HepG2 (cell line): ENCODE results near the gene SCN8A. TPM values are rescaled to one million over a fixed set of nuclear protein-coding genes. Genes with fewer than 3 reads are reported as not detected.
A peak's percentile ranks its signal among the peaks of the same experiment; 100 is the strongest.

Source experiments
- CBX1 ChIP-seq: IDR thresholded peaks from one replicate; pipeline ENCODE4 v1.6.1; 2016; ENCODE audit warnings: antibody characterized with exemption, low read depth
- EHMT2 ChIP-seq: fragments of 200-600 bp; sonication (generic); IDR thresholded peaks from 2 replicates; pipeline ENCODE4 v1.7.0; 2017; ENCODE audit warnings: antibody characterized with exemption, low read depth, low read length, borderline replicate concordance
- FOSL1 ChIP-seq: sonication (generic); formaldehyde crosslinking; IDR thresholded peaks from 2 replicates; pipeline ENCODE4 v1.9.0; 2021; ENCODE audit warnings: missing genetic modification reagents, borderline replicate concordance
- GABPA ChIP-seq, 2 experiments: IDR thresholded peaks; 2 replicates each; pipeline ENCODE4 v1.6.1; 2011 to 2016; ENCODE audit warnings: low read depth in 2 of 2, low read length in 1 of 2, missing biosample characterization in 1 of 2, missing genetic modification characterization in 1 of 2
- IRF9 ChIP-seq: sonication (generic); formaldehyde crosslinking; IDR thresholded peaks from 2 replicates; pipeline ENCODE4 v1.8.0; 2022; ENCODE audit warnings: missing genetic modification reagents, mild to moderate bottlenecking, borderline replicate concordance
- POLR2G ChIP-seq: fragments of 200-400 bp; formaldehyde crosslinking; IDR thresholded peaks from 2 replicates; pipeline ENCODE4 v1.6.1; 2018; ENCODE audit warnings: mild to moderate bottlenecking, low read depth, low read length, moderate library complexity
- RFX5 ChIP-seq: IDR thresholded peaks from 2 replicates; pipeline ENCODE4 v1.6.1; 2011; ENCODE audit warnings: low read depth, low read length, improper control_type of control experiment
- YY1 ChIP-seq: IDR thresholded peaks from 2 replicates; pipeline ENCODE4 v1.6.1; 2011; ENCODE audit warnings: low read length, low read depth, moderate library complexity, mild to moderate bottlenecking; ENCODE audit not compliant: insufficient read depth, insufficient replicate concordance
- ZC3H13 ChIP-seq: sonication (generic); formaldehyde crosslinking; IDR thresholded peaks from 2 replicates; pipeline ENCODE4 v1.8.1; 2023; ENCODE audit warnings: mild to moderate bottlenecking, missing genetic modification reagents, moderate library complexity
- ZNF143 ChIP-seq: sonication (generic); formaldehyde crosslinking; IDR thresholded peaks from 2 replicates; pipeline ENCODE4 v1.4.0; 2020; ENCODE audit warnings: missing genetic modification reagents
- ZNF777 ChIP-seq: sonication (generic); formaldehyde crosslinking; IDR thresholded peaks from 2 replicates; pipeline ENCODE4 v1.4.0; 2020; ENCODE audit warnings: missing genetic modification reagents
- ZSCAN20 ChIP-seq: sonication (generic); formaldehyde crosslinking; IDR thresholded peaks from 2 replicates; pipeline ENCODE4 v1.4.0; 2020; ENCODE audit warnings: missing genetic modification reagents, mild to moderate bottlenecking, borderline replicate concordance
- ZZZ3 ChIP-seq: sonication (generic); formaldehyde crosslinking; IDR thresholded peaks from 2 replicates; pipeline ENCODE4 v1.4.0; 2020; ENCODE audit warnings: missing genetic modification reagents, mild to moderate bottlenecking, borderline replicate concordance
- polyA plus RNA-seq, 8 experiments: library from polyadenylated mRNA; depleted of rRNA in 3 of 8; stranded (reverse) in 7 of 8; unstranded in 1 of 8; fragments of >200 nt; fragmentation: Illumina TruSeq in 4 of 8; extraction: Trizol in 4 of 8; gene quantifications; 2 replicates each; pipeline versions ENCODE4 v1.2.1 to v1.2.3, GENCODE V29; 2011 to 2016; ENCODE audit warnings: low read depth in 4 of 8, missing spikeins in 1 of 8, mixed read lengths in 1 of 8; ENCODE audit not compliant: insufficient read depth in 1 of 8
- total RNA-seq, 5 experiments: library from RNA; depleted of rRNA; stranded (reverse); fragments of >200 nt; fragmentation: Illumina TruSeq; extraction: Trizol; gene quantifications; 2 replicates each; pipeline ENCODE4 v1.2.3, GENCODE V29; 2016; ENCODE audit warnings: low read depth in 1 of 5
- TF ChIP-seq, protein P1 (sequence below), 2 experiments: IDR thresholded peaks; 2 replicates each; pipeline ENCODE4 v1.6.1; 2011 to 2012; ENCODE audit warnings: low read length in 2 of 2, borderline replicate concordance in 1 of 2, low read depth in 1 of 2, mild to moderate bottlenecking in 1 of 2, moderate library complexity in 1 of 2
- TF ChIP-seq, protein P2 (sequence below): sonication (generic); formaldehyde crosslinking; IDR thresholded peaks from 2 replicates; pipeline ENCODE4 v1.4.0; 2020; ENCODE audit warnings: missing genetic modification reagents
- TF ChIP-seq, protein P3 (sequence below): sonication (generic); formaldehyde crosslinking; IDR thresholded peaks from 2 replicates; pipeline ENCODE4 v1.8.1; 2023; ENCODE audit warnings: mild to moderate bottlenecking, moderate library complexity, missing genetic modification reagents
- TF ChIP-seq, protein P4 (sequence below): sonication (generic); formaldehyde crosslinking; IDR thresholded peaks from 2 replicates; pipeline ENCODE4 v1.8.1; 2023; ENCODE audit warnings: missing genetic modification reagents, mild to moderate bottlenecking, borderline replicate concordance

SCN8A gene
- total and polyA plus RNA-seq, 2 of the 13 experiments (the other 11 are each of a cell fraction or from before 2014, with no cell fraction given) = 0.57 to 1.4 TPM

DNA sequence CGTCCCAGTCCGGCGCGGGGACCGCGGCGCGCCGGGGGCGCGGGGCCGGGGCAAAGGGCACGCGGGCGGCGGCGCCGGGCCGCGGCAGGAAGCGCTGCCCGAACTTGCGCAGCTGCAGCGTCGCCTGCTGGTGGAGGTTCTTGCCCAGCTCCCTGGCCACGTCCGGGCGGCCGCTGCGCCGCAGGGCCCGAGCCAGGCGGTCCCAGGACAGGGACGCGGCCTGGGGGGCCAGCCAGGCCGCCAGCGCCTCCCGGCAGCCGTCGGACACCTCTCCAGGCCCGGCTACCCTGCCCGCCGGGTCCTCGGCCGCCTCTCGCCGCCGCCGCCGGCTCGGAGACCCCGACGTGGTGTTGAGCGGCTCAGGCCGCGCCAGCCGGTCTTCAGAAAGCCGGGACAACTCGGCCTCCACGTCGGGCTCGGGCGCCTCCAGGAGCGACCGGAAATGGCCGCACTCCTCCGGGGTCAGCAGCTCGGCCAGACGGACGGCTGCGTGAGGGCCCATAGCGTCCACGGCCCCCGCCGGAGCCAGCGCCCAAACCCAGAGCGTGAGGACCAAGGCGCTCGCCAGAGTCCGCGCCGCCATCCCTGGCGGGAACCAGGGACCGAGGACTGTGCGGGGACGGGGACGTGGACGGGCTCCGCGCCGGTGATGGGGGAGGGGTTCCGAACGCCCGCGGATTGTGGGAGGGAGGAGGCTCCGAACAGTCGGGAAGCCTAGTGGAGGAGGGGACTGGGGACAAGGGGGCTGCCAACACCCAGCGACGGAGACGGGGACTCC is 223.5 kb downstream of the SCN8A start (continued):
- TF ChIP-seq, protein P1, sequence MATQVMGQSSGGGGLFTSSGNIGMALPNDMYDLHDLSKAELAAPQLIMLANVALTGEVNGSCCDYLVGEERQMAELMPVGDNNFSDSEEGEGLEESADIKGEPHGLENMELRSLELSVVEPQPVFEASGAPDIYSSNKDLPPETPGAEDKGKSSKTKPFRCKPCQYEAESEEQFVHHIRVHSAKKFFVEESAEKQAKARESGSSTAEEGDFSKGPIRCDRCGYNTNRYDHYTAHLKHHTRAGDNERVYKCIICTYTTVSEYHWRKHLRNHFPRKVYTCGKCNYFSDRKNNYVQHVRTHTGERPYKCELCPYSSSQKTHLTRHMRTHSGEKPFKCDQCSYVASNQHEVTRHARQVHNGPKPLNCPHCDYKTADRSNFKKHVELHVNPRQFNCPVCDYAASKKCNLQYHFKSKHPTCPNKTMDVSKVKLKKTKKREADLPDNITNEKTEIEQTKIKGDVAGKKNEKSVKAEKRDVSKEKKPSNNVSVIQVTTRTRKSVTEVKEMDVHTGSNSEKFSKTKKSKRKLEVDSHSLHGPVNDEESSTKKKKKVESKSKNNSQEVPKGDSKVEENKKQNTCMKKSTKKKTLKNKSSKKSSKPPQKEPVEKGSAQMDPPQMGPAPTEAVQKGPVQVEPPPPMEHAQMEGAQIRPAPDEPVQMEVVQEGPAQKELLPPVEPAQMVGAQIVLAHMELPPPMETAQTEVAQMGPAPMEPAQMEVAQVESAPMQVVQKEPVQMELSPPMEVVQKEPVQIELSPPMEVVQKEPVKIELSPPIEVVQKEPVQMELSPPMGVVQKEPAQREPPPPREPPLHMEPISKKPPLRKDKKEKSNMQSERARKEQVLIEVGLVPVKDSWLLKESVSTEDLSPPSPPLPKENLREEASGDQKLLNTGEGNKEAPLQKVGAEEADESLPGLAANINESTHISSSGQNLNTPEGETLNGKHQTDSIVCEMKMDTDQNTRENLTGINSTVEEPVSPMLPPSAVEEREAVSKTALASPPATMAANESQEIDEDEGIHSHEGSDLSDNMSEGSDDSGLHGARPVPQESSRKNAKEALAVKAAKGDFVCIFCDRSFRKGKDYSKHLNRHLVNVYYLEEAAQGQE (IDR thresholded peaks at IDR 0.05; ENCODE audit: borderline replicate concordance in 1 of 2, low read depth in 1 of 2, low read length in 2 of 2) = no peak
- no peak for TF ChIP-seq IRF9 (CRISPR knock-in tag)
- TF ChIP-seq ZNF777 = peak; percentile 99
- TF ChIP-seq, protein P2, sequence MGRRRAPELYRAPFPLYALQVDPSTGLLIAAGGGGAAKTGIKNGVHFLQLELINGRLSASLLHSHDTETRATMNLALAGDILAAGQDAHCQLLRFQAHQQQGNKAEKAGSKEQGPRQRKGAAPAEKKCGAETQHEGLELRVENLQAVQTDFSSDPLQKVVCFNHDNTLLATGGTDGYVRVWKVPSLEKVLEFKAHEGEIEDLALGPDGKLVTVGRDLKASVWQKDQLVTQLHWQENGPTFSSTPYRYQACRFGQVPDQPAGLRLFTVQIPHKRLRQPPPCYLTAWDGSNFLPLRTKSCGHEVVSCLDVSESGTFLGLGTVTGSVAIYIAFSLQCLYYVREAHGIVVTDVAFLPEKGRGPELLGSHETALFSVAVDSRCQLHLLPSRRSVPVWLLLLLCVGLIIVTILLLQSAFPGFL (CRISPR knock-in tag) = no peak
- TF ChIP-seq ZZZ3 (CRISPR knock-in tag) = no peak
- peak; percentile 67 for TF ChIP-seq YY1
- no peak; the same call in 1 of the 2 replicates for TF ChIP-seq GABPA (IDR thresholded peaks at IDR 0.05; ENCODE audit: low read depth, low read length)
- TF ChIP-seq GABPA (CRISPR knock-in tag; IDR thresholded peaks at IDR 0.05; ENCODE audit: low read depth) = no peak
- no peak for TF ChIP-seq ZC3H13 (CRISPR knock-in tag)
- TF ChIP-seq FOSL1 (CRISPR knock-in tag) = no peak
- TF ChIP-seq ZSCAN20 (CRISPR knock-in tag) = no peak; the same call in 1 of the 2 replicates
- TF ChIP-seq, protein P3, sequence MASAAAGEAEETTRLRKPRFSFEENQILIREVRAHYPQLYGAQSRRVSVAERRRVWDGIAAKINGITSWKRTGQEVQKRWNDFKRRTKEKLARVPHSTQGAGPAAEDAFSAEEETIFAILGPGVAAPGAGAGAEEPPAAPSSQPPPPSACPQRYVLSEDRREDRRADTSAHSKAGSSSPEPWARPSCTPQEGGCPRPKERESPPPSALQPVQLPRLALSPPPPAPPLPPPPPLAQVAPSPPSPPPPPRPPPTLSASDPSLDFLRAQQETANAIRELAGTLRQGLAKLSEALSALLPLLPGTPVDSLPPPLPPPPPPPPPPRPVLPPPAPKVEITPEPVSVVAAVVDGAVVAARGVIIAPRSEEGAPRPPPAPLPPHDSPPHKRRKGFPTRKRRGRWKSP (CRISPR knock-in tag) = peak; percentile 48; the same call in 1 of the 2 replicates
- TF ChIP-seq ZNF143 (CRISPR knock-in tag) = no peak
- TF ChIP-seq, protein P4, sequence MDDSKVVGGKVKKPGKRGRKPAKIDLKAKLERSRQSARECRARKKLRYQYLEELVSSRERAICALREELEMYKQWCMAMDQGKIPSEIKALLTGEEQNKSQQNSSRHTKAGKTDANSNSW (CRISPR knock-in tag) = no peak
- no peak for TF ChIP-seq CBX1
- TF ChIP-seq POLR2G = peak; percentile 73
- no peak for TF ChIP-seq EHMT2
- 0 out of 2 replicates have a peak, but pooled peaks have one; percentile 10 for TF ChIP-seq RFX5
